ENCODE data around the gene FAM3C.
"Not testable (repeated sequence)": the region's sequence is repeated elsewhere in the genome, so short reads cannot be mapped to it uniquely, and the experiment has no call there.

DNA sequence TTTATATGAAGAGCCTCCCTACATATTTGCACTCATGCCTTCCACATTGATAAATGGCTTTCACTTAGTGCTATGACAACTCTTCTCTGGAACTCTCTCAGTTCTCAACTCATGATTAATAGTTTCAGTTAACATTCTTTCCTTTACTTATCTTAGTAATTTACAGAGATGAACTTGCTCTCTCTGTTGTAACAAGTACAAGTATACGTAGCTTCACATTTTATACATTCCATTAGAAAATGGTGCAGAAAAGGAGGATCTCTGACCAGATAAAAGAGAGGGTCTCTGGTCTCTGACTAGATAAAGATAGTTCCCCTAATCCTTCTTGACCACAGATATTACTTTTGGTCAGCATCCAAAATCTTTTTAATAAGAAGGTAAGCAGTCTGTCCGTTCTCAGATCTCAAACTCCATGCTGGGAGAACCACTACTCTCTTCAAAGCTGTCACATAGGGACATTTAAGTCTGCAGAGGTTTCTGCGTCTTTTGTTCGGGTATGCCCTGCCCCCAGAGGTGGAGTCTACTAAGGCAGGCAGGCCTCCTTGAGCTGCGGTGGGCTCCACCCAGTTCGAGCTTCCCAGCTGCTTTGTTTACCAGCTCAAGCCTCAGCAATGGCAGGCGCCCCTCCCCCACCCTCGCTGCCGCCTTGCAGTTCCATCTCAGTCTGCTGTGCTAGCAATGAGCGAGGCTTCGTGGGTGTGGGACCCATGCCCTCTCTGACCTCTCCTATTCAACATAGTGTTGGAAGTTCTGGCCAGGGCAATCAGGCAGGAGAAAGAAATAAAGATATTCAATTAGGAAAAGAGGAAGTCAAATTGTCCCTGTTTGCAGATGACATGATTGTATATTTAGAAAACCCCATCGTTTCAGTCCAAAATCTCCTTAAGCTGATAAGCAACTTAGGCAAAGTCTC is 42.2 kb upstream of the FAM3C start:
- TF ChIP-seq, protein P1, sequence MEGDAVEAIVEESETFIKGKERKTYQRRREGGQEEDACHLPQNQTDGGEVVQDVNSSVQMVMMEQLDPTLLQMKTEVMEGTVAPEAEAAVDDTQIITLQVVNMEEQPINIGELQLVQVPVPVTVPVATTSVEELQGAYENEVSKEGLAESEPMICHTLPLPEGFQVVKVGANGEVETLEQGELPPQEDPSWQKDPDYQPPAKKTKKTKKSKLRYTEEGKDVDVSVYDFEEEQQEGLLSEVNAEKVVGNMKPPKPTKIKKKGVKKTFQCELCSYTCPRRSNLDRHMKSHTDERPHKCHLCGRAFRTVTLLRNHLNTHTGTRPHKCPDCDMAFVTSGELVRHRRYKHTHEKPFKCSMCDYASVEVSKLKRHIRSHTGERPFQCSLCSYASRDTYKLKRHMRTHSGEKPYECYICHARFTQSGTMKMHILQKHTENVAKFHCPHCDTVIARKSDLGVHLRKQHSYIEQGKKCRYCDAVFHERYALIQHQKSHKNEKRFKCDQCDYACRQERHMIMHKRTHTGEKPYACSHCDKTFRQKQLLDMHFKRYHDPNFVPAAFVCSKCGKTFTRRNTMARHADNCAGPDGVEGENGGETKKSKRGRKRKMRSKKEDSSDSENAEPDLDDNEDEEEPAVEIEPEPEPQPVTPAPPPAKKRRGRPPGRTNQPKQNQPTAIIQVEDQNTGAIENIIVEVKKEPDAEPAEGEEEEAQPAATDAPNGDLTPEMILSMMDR (IDR thresholded peaks at IDR 0.05; ENCODE audit: low read length): not testable (repeated sequence)
- TF ChIP-seq EZH2 (IDR thresholded peaks at IDR 0.05; ENCODE audit: borderline replicate concordance, low read length): not testable (repeated sequence)

All from OCI-LY1 (cell line).